Peyer's patch (tissue), 4 donors: ENCODE measurements around the gene MPC1. TPM values are rescaled to one million over a fixed set of nuclear protein-coding genes. Genes with fewer than 3 reads are reported as not detected.
"Not testable (repeated sequence)": the region's sequence is repeated elsewhere in the genome, so short reads cannot be mapped to it uniquely, and the experiment has no call there.

Experiments used
- DNase-seq, 3 donors: peaks; one replicate each; pipeline ENCODE4 v3.0.0-alpha.2; 2017 to 2019
- H3K27ac ChIP-seq, 4 donors: fragments of 200-600 bp; sonication (generic); one replicate each; pipeline ENCODE4 v1.5.1; 2016 to 2019
- H3K27me3 ChIP-seq, 2 donors: fragments of 200-600 bp; sonication (generic); one replicate each; pipeline ENCODE4 v1.5.1; 2019
- H3K36me3 ChIP-seq, 3 donors: fragments of 200-600 bp; sonication (generic); one replicate each; pipeline ENCODE4 v1.5.1; 2016 to 2019
- H3K4me1 ChIP-seq, 4 donors: fragments of 200-600 bp; sonication (generic); one replicate each; pipeline ENCODE4 v1.5.1; 2016 to 2019
- H3K4me3 ChIP-seq, 4 donors: fragments of 200-600 bp; sonication (generic); 1 replicate in 3 of 4; 2 replicates in 1 of 4; pipeline ENCODE4 v1.5.1; 2016 to 2019; ENCODE audit warnings: mild to moderate bottlenecking in 1 of 4
- H3K9me3 ChIP-seq, 4 donors: fragments of 200-600 bp; sonication (generic); one replicate each; pipeline ENCODE4 v1.5.1; 2016 to 2019; ENCODE audit warnings: mild to moderate bottlenecking in 1 of 4
- CTCF ChIP-seq, 6 experiments: fragments of 450-650 bp in 4 of 6; fragments of 200-600 bp in 2 of 6; sonication (generic) in 1 of 6; IDR thresholded peaks; one replicate each; pipeline ENCODE4 v1.5.1; 2017 to 2019; ENCODE audit warnings: antibody characterized with exemption in 6 of 6, mild to moderate bottlenecking in 3 of 6, moderate library complexity in 1 of 6
- POLR2A ChIP-seq, 2 donors: fragments of 450-650 bp; IDR thresholded peaks; one replicate each; pipeline ENCODE4 v1.5.1; 2017; ENCODE audit warnings: antibody characterized with exemption in 2 of 2, mild to moderate bottlenecking in 2 of 2, moderate library complexity in 2 of 2
- total RNA-seq, 4 donors: library from RNA; depleted of rRNA; stranded (reverse); fragments of >200 nt; gene quantifications; one replicate each; pipeline ENCODE4 v1.1.0, GENCODE V29; 2016

Gene MPC1
- total RNA-seq, 4 donors from 2014 or later: 45.6 to 75.3 (median 59.8) TPM

- Histone ChIP-seq H3K27ac (no peak overlapping the region), H3K4me3 (no peak overlapping the region), H3K36me3 (no peaks in the 10 kb centered on the region), H3K27me3 (no peaks in the 10 kb centered on the region), H3K4me1 (no peaks in the 10 kb centered on the region), H3K9me3 (no peaks in the 10 kb centered on the region)
- no peak for DNase-seq
- TF ChIP-seq POLR2A (IDR thresholded peaks at IDR 0.05) (no peak), CTCF (IDR thresholded peaks at IDR 0.05) (no peak)
These were observed 29.8 kb downstream of the MPC1 start for GRCh38 chr6:166352923-166353322.

GRCh38 chr6:166351715-166352285, 30.9 kb downstream of the MPC1 start:
- DNase-seq: peak in 1 of 3 donors; percentile 64
- no peak overlapping the region for H3K27ac ChIP-seq
- no peaks in the 10 kb centered on the region for H3K9me3 ChIP-seq
- no peaks in the 10 kb centered on the region for H3K27me3 ChIP-seq
- no peak overlapping the region for H3K4me3 ChIP-seq
- no peaks in the 10 kb centered on the region for H3K4me1 ChIP-seq
- TF ChIP-seq CTCF (IDR thresholded peaks at IDR 0.05): no peak
- TF ChIP-seq POLR2A (IDR thresholded peaks at IDR 0.05): no peak
- no peaks in the 10 kb centered on the region for H3K36me3 ChIP-seq

DNA sequence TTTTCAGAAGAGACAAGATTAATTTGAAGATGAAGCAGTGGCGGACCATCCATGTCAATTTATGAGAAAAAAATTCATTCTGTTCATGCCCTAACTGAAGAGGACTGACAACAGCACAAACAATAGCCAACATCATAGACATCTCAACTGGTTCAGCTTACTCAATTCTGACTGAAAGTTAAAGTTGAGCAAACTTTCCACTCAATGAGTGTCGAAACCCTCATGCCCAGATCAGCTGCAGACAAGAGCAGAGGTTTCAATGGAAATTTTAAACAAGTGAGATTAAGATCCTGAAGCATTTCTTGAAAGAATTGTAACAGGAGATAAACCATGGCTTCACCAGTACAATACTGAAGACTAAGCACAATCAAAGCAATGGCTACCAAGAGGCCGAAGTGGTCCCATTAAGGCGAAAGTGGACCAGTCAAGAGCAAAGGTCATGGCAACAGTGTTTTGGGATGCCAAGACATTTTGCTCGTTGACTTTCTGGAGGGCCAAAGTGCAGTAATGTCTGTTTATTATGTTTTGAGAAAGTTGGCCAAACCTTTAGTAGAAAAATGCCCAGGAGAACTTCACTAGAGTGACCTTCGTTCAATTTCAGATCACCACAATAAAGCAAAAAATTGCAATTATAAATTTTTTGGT, 34.3 kb downstream of the MPC1 start:
- TF ChIP-seq POLR2A (IDR thresholded peaks at IDR 0.05): no peak
- Histone ChIP-seq H3K4me1 (peaks cover 0 to 1% (median 0%) of the 10 kb centered on the region in 4 donors), H3K27me3 (no peaks in the 10 kb centered on the region), H3K36me3 (no peaks in the 10 kb centered on the region), H3K9me3 (no peaks in the 10 kb centered on the region), H3K27ac (no peak overlapping the region), H3K4me3 (no peak overlapping the region)
- DNase-seq: no peak

- no peak overlapping the region for H3K4me3 ChIP-seq
- TF ChIP-seq POLR2A (IDR thresholded peaks at IDR 0.05) (no peak), CTCF (IDR thresholded peaks at IDR 0.05) (no peak)
- H3K27ac ChIP-seq: no peak overlapping the region
- H3K27me3 ChIP-seq: no peaks in the 10 kb centered on the region
- H3K36me3 ChIP-seq: no peaks in the 10 kb centered on the region
- DNase-seq: no peak
- H3K4me1 ChIP-seq: peaks cover 0 to 5% (median 0%) of the 10 kb centered on the region in 4 donors
- no peaks in the 10 kb centered on the region for H3K9me3 ChIP-seq
These were observed 35.8 kb downstream of the MPC1 start for GRCh38 chr6:166346965-166347364.

DNA sequence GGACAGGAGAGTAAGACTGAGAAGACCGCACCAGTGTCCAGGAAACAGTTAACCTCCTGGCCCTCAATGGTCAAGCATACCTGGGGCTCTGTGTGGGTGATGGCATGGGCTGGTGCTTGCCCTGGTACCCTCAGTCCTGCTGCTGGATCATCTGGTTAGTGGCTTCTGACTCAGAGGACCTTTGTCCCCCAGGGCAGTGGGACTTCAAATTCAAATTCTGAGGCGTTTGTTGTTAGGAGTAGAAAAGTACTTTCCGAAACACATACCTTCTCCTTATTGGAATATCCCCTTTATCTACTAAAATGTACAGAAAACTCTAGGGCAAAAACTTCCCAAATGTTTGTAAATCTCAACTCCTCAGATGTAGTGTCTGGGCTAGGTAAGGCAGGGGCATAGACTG, 36.3 kb downstream of the MPC1 start:
- Histone ChIP-seq H3K4me1 (peaks cover 0 to 6% (median under 1%) of the 10 kb centered on the region in 4 donors), H3K27ac (no peak overlapping the region), H3K27me3 (no peaks in the 10 kb centered on the region), H3K9me3 (no peaks in the 10 kb centered on the region), H3K36me3 (no peaks in the 10 kb centered on the region), H3K4me3 (no peak overlapping the region)
- TF ChIP-seq POLR2A (IDR thresholded peaks at IDR 0.05): no peak
- TF ChIP-seq CTCF (IDR thresholded peaks at IDR 0.05): no peak
- DNase-seq: no peak

GRCh38 chr6:166345672-166346071, 37.1 kb downstream of the MPC1 start:
- not testable (repeated sequence) for H3K9me3 ChIP-seq, H3K36me3 ChIP-seq, H3K27ac ChIP-seq, H3K27me3 ChIP-seq, H3K4me3 ChIP-seq, DNase-seq
- peaks cover 0 to 14% (median 3%) of the 10 kb centered on the region in 4 donors for H3K4me1 ChIP-seq

- DNase-seq, H3K4me3 ChIP-seq, H3K27ac ChIP-seq, H3K9me3 ChIP-seq, H3K36me3 ChIP-seq, H3K27me3 ChIP-seq: not testable (repeated sequence)
- peaks cover 0 to 21% (median 6%) of the 10 kb centered on the region in 4 donors for H3K4me1 ChIP-seq
These were observed 37.8 kb downstream of the MPC1 start for GRCh38 chr6:166344921-166345320.
